Uterus (tissue), 4 donors: ENCODE measurements around the gene MATCAP1. TPM values are rescaled to one million over a fixed set of nuclear protein-coding genes. Genes with fewer than 3 reads are reported as not detected.
A peak's percentile ranks its signal among the peaks of the same experiment; 100 is the strongest.

Experiments used
- DNase-seq, 2 donors: peaks; one replicate each; pipeline ENCODE4 v3.0.0-alpha.2; 2019 to 2020
- H3K27ac ChIP-seq, 2 donors: fragments of 200-600 bp; sonication (generic); 1 replicate in 1 of 2; 2 replicates in 1 of 2; pipeline ENCODE4 v1.5.1; 2016 to 2018
- H3K27me3 ChIP-seq, 2 donors: fragments of 200-600 bp; sonication (generic); one replicate each; pipeline ENCODE4 v1.5.1; 2018 to 2019; ENCODE audit warnings: control low read depth in 1 of 2
- H3K36me3 ChIP-seq, 2 donors: fragments of 200-600 bp; sonication (generic); one replicate each; pipeline ENCODE4 v1.5.1; 2019; ENCODE audit warnings: control low read depth in 1 of 2
- H3K4me1 ChIP-seq, 2 donors: fragments of 200-600 bp; sonication (generic); one replicate each; pipeline ENCODE4 v1.5.1; 2018 to 2019; ENCODE audit warnings: control low read depth in 1 of 2
- H3K4me3 ChIP-seq, 2 donors: fragments of 200-600 bp; sonication (generic); 1 replicate in 1 of 2; 2 replicates in 1 of 2; pipeline ENCODE4 v1.5.1; 2018 to 2019; ENCODE audit warnings: mild to moderate bottlenecking in 1 of 2
- H3K9me3 ChIP-seq, 2 donors: fragments of 200-600 bp; sonication (generic); one replicate each; pipeline ENCODE4 v1.5.1; 2019; ENCODE audit warnings: control low read depth in 1 of 2
- POLR2A ChIP-seq, 2 donors: fragments of 450-650 bp; IDR thresholded peaks; one replicate each; pipeline ENCODE4 v1.6.1; 2016; ENCODE audit warnings: antibody characterized with exemption in 2 of 2, mild to moderate bottlenecking in 1 of 2, moderate library complexity in 1 of 2
- intact Hi-C: fragments of 100-400 bp; cut with DNase I; formaldehyde crosslinking; loops from one replicate; pipeline ENCODE4 v1.15.1; 2023; ENCODE audit warnings: low total_unique reads
- total RNA-seq, 4 donors: library from RNA; depleted of rRNA in 3 of 4; stranded (reverse); fragments of >200 nt in 3 of 4; gene quantifications; one replicate each; pipeline versions ENCODE4 v1.1.0 to v1.2.4, GENCODE V29; 2014 to 2023
- TF ChIP-seq, protein P1 (sequence below), 4 experiments: fragments of 200-600 bp in 2 of 4; fragments of 450-650 bp in 2 of 4; sonication (generic) in 2 of 4; IDR thresholded peaks; one replicate each; pipeline ENCODE4 v1.5.1; 2016 to 2019; ENCODE audit warnings: antibody characterized with exemption in 4 of 4, mild to moderate bottlenecking in 2 of 4, moderate library complexity in 1 of 4
- donor health status: DM: yes; HTN: yes; CAD: no.

MATCAP1 gene
- total RNA-seq, 4 donors from 2014 or later: 10.9 to 35.4 (median 20.5) TPM

DNA sequence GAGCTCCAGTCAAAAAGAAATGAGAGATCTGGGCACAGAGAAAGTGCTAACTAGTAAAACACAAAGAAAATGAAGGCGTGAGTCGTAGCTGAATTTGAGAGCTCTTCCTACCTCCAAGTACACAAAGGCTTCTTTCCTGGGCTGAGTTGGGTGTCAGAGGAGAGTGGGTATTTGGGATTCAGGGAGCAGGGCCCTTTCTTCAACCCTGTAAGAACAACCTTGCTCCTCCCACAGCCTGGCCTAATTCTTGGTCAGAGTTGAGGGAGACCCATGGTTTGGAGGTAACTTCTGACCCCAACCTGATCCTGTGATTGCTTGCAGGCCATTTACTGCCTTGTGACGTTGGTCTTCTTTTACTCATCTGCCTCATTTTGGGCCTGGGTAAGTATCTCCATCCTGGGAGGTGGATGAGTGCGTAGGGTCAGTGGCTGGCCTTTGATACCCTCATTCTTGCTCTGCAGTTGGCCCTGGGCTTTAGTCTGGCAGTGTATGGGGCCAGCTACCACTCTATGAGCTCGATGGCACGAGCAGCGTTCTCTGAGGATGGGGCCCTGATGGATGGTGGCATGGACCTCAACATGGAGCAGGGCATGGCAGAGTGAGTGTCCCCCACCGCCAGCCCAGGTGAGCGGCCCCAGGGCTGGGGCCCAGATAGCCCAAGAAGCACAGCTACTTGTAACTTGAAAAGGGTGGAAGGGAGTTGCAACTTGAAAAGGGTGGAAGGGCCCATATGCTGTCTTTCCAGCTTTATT, 44.4 kb upstream of the MATCAP1 start:
- intact Hi-C loops: no loop called here
- TF ChIP-seq, protein P1, sequence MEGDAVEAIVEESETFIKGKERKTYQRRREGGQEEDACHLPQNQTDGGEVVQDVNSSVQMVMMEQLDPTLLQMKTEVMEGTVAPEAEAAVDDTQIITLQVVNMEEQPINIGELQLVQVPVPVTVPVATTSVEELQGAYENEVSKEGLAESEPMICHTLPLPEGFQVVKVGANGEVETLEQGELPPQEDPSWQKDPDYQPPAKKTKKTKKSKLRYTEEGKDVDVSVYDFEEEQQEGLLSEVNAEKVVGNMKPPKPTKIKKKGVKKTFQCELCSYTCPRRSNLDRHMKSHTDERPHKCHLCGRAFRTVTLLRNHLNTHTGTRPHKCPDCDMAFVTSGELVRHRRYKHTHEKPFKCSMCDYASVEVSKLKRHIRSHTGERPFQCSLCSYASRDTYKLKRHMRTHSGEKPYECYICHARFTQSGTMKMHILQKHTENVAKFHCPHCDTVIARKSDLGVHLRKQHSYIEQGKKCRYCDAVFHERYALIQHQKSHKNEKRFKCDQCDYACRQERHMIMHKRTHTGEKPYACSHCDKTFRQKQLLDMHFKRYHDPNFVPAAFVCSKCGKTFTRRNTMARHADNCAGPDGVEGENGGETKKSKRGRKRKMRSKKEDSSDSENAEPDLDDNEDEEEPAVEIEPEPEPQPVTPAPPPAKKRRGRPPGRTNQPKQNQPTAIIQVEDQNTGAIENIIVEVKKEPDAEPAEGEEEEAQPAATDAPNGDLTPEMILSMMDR (IDR thresholded peaks at IDR 0.05): no peak
- no peak for TF ChIP-seq POLR2A (IDR thresholded peaks at IDR 0.05)

DNA sequence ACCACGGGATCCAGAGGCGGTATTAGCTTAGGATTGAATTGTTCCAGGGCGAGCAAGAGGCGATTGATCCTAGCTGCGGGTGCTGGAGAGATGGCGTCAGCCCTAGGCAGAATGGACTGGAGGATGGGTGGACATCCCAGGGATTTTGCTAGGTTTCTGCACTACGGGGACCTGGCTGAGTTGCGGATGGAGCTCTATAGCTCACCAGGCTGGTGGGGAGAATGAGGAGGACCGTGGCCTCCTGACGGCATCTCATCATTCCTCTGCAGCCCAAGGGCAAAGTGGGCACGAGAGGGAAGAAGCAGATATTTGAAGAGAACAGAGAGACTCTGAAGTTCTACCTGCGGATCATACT, 43.8 kb upstream of the MATCAP1 start:
- no peaks in the 10 kb centered on the region for H3K36me3 ChIP-seq
- H3K27ac ChIP-seq: peak overlapping the region; percentile 79 to 88
- H3K9me3 ChIP-seq: no peaks in the 10 kb centered on the region
- TF ChIP-seq, protein P1 (IDR thresholded peaks at IDR 0.05): no peak
- TF ChIP-seq POLR2A (IDR thresholded peaks at IDR 0.05): no peak
- DNase-seq: no peak
- peaks cover 4 to 12% of the 10 kb centered on the region in 2 donors for H3K4me1 ChIP-seq
- no peaks in the 10 kb centered on the region for H3K27me3 ChIP-seq
- intact Hi-C loops: no loop called here
- peak overlapping the region; percentile 97 to 98 for H3K4me3 ChIP-seq

More for the DNA sequence above, 44.4 kb upstream of the MATCAP1 start:
- no peaks in the 10 kb centered on the region for H3K9me3 ChIP-seq
- peaks cover 4 to 12% of the 10 kb centered on the region in 2 donors for H3K4me1 ChIP-seq
- H3K27ac ChIP-seq: no peak overlapping the region
- no peaks in the 10 kb centered on the region for H3K36me3 ChIP-seq
- H3K27me3 ChIP-seq: no peaks in the 10 kb centered on the region
- DNase-seq: no peak
- H3K4me3 ChIP-seq: peak overlapping the region in 1 of 2 donors; percentile 97

DNA sequence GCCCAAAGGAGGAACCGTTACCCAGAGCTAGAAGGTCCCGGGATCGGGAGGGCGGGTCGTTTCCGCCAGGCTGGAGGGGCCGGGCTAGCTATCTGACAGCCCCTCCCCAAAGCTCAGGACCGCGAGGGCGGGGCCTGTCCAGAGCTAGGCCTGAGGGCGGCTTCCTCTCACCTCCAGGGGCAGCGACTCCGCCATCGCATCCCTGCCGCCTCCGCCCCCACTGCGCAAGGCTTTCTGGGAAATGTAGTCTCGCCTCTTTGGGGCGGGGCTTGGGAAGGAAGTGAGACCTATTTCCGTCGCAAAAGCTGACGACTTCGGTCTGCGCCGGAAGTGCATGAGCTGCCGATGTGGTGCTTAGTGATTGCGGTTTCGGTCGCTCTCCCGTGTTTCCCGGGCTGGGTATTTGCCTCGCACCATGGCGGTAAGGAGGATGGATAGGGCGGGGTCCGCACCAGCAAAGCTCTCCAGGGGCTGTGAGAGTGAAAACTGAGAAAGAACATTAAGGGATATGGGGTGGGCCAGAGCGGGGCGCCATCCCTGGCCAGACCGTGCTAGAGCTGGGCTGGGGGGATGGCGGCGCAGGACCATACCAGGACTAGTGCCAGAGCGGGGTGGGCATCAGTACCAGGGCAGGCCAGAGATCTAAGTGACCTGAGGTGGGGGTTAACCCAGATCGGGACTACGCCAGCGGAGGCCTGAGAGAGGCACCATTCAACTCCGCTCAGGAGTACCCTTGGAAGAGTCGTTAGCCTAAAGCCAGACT, 43.2 kb upstream of the MATCAP1 start, which contains the start of gene TMEM208:
Gene TMEM208 (plus strand): TSS at position 327 of the 763 bp plus-strand sequence. CDS start 89 bp downstream, at position 416.
- Histone ChIP-seq H3K4me1 (peaks cover 4 to 12% of the 10 kb centered on the region in 2 donors), H3K9me3 (no peaks in the 10 kb centered on the region), H3K27ac (peak within 1 kb of the TSS; percentile 79 to 88), H3K27me3 (no peaks in the 10 kb centered on the region), H3K36me3 (no peaks in the 10 kb centered on the region), H3K4me3 (peak within 1 kb of the TSS; percentile 97 to 98)
- intact Hi-C loops: no loop called here
- TF ChIP-seq, protein P1 (IDR thresholded peaks at IDR 0.05): peak; percentile 22 to 59 (median 36)
- peak; percentile 74 to 81 for TF ChIP-seq POLR2A (IDR thresholded peaks at IDR 0.05)
- peak; percentile 98 for DNase-seq

DNA sequence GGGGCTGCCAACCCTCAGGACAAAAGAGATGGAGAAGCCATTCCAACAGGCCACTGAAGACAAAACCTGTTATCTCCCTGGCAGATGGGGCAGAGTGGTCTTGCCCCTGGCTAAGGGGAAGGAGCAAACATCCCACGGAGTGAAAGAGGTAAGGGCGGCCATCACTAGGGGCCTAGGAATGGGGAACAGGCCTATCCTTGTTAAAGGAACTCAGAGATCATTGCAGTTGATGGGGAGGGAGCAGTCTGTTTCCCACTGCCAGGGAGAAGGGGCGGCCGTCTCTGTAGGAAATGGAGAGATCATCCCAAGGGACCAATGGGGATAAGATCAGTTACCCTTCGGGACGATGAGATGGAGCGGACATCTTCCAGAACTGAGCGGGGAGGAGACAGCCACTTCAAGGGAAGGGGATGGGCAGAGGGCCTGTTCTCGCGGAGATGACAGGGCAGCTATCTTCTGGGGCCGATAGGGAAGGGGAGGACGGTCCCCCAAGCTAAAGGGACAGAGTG, 42.6 kb upstream of the MATCAP1 start:
- intact Hi-C loops: no loop called here

More for the DNA sequence above, 42.6 kb upstream of the MATCAP1 start:
- Histone ChIP-seq H3K36me3 (no peaks in the 10 kb centered on the region), H3K4me3 (peak overlapping the region; percentile 97 to 98), H3K27me3 (no peaks in the 10 kb centered on the region), H3K9me3 (no peaks in the 10 kb centered on the region), H3K4me1 (peaks cover 4 to 12% of the 10 kb centered on the region in 2 donors), H3K27ac (peak overlapping the region; percentile 79 to 88)
- TF ChIP-seq, protein P1 (IDR thresholded peaks at IDR 0.05): no peak
- no peak for TF ChIP-seq POLR2A (IDR thresholded peaks at IDR 0.05)
- DNase-seq: no peak
